Spleen (tissue), 11 donors: ENCODE measurements around the gene KCTD1. TPM values are rescaled to one million over a fixed set of nuclear protein-coding genes. Genes with fewer than 3 reads are reported as not detected.

Experiments
- DNase-seq: peaks from one replicate; pipeline ENCODE4 v3.0.0-alpha.2; 2020
- H3K27ac ChIP-seq, 8 donors: fragments of 200-600 bp; sonication (generic) in 7 of 8; 1 replicate in 4 of 8; 2 replicates in 4 of 8; pipeline versions ENCODE4 v1.5.0 to v1.8.0; 2016 to 2021; ENCODE audit warnings: inconsistent platforms in 4 of 8, mild to moderate bottlenecking in 4 of 8, moderate library complexity in 1 of 8
- H3K27me3 ChIP-seq, 7 donors: fragments of 200-600 bp; sonication (generic) in 6 of 7; replicated peaks in 1 of 7; 1 replicate in 4 of 7; 2 replicates in 3 of 7; pipeline versions ENCODE4 v1.5.0 to v1.8.0; 2016 to 2021; ENCODE audit warnings: inconsistent platforms in 3 of 7, mild to moderate bottlenecking in 1 of 7
- H3K36me3 ChIP-seq, 6 donors: fragments of 200-600 bp; sonication (generic) in 5 of 6; 1 replicate in 4 of 6; 2 replicates in 2 of 6; pipeline versions ENCODE4 v1.5.0 to v1.8.0; 2016 to 2021; ENCODE audit warnings: inconsistent platforms in 2 of 6
- H3K4me1 ChIP-seq, 6 donors: fragments of 200-600 bp; sonication (generic) in 5 of 6; 1 replicate in 3 of 6; 2 replicates in 3 of 6; pipeline versions ENCODE4 v1.5.0 to v1.8.0; 2016 to 2021; ENCODE audit warnings: inconsistent platforms in 3 of 6
- H3K4me3 ChIP-seq, 8 donors: fragments of 200-600 bp; sonication (generic) in 7 of 8; 1 replicate in 4 of 8; 2 replicates in 4 of 8; pipeline versions ENCODE4 v1.5.0 to v1.8.0; 2016 to 2021; ENCODE audit warnings: inconsistent platforms in 4 of 8, mild to moderate bottlenecking in 4 of 8, moderate library complexity in 2 of 8
- H3K9me3 ChIP-seq, 8 donors: fragments of 200-600 bp; sonication (generic) in 7 of 8; 1 replicate in 4 of 8; 2 replicates in 4 of 8; pipeline versions ENCODE4 v1.5.0 to v1.8.0; 2016 to 2021; ENCODE audit warnings: inconsistent platforms in 4 of 8
- CTCF ChIP-seq, 11 experiments: fragments of 200-600 bp in 7 of 11; fragments of 450-650 bp in 4 of 11; sonication (generic) in 4 of 11; IDR thresholded peaks in 8 of 11; conservative IDR thresholded peaks in 3 of 11; 1 replicate in 7 of 11; 2 replicates in 4 of 11; pipeline versions ENCODE4 v1.4.0 to v1.8.0; 2016 to 2021; ENCODE audit warnings: antibody characterized with exemption in 11 of 11, inconsistent platforms in 4 of 11, mild to moderate bottlenecking in 1 of 11
- POLR2A ChIP-seq, 3 donors: fragments of 450-650 bp; IDR thresholded peaks; one replicate each; pipeline ENCODE4 v1.5.1; 2017; ENCODE audit warnings: antibody characterized with exemption in 3 of 3, mild to moderate bottlenecking in 1 of 3
- POLR2AphosphoS5 ChIP-seq, 3 donors: sonication (generic); formaldehyde crosslinking; IDR thresholded peaks; one replicate each; pipeline ENCODE4 v1.5.1; 2017; ENCODE audit warnings: antibody characterized with exemption in 3 of 3
- WGBS, 5 donors: extraction: QIAGEN DNeasy Blood & Tissue Kit in 3 of 5; methylation state at CpG; one replicate each; pipeline versions ENCODE4 v1.1.5 to v1.1.7; 2013 to 2018; 5-methylcytosine and 5-hydroxymethylcytosine counted together
- intact Hi-C: fragments of 100-400 bp; cut with DNase I; formaldehyde crosslinking; loops from one replicate; pipeline ENCODE4 v1.15.0; 2023; ENCODE audit warnings: low total_unique reads
- polyA plus RNA-seq, 3 donors: library from polyadenylated mRNA; stranded (reverse); fragments of 200-250 nt; gene quantifications; one replicate each; pipeline ENCODE4 v1.2.1, GENCODE V29; 2013
- total RNA-seq, 7 donors: library from RNA; depleted of rRNA in 3 of 7; stranded (reverse); fragments of >200 nt in 3 of 7; fragmentation: NEBNext Ultra II Directional in 4 of 7; extraction: Animal tissue kit (Norgen Biotek cat#: 25700) in 4 of 7; gene quantifications; one replicate each; pipeline versions ENCODE4 v1.1.0 to v1.2.1, GENCODE V29; 2016 to 2021
- donor health status: healthy with polysubstance abuse.
- donor health status: DM: no; HTN: no; CAD: no; lungs with moderate emphysema.
- donor health status: DM: no; HTN: no; CAD: no.
- donor health status: Bipolar disorder and iron deficiency.
- donor health status: healthy.
- donor health status: DM: no; HTN: no; CAD: no.
- donor health status: DM: yes; HTN: yes; CAD: no.

KCTD1 gene
- total and polyA plus RNA-seq, 10 donors = 1.6 to 11.8 (median 6.6) TPM

- intact Hi-C loops = no loop called here
- TF ChIP-seq CTCF (IDR thresholded peaks at IDR 0.05 in 8 of 11, conservative IDR thresholded peaks at IDR 0.05 in 3 of 11) = no peak
- no peak for TF ChIP-seq POLR2A (IDR thresholded peaks at IDR 0.05)
- TF ChIP-seq POLR2AphosphoS5 (IDR thresholded peaks at IDR 0.05) = no peak
- DNase-seq = no peak
- Histone ChIP-seq H3K27me3 (no peaks in the 10 kb centered on the region), H3K36me3 (peaks cover 0 to 18% (median 0%) of the 10 kb centered on the region in 6 donors), H3K4me1 (no peaks in the 10 kb centered on the region), H3K4me3 (no peak overlapping the region), H3K9me3 (no peaks in the 10 kb centered on the region), H3K27ac (no peak overlapping the region)
- WGBS, 5 donors = 88 to 97% (median 93%) methylated on average over 4 of the region's 4 CpGs
Observed at GRCh38 chr18:26497866-26498265, 50.5 kb downstream of the KCTD1 start.

- no peak for DNase-seq
- intact Hi-C loops = no loop called here
- no peaks in the 10 kb centered on the region for H3K9me3 ChIP-seq
- H3K4me1 ChIP-seq = no peaks in the 10 kb centered on the region
- TF ChIP-seq POLR2AphosphoS5 (IDR thresholded peaks at IDR 0.05) (no peak), POLR2A (IDR thresholded peaks at IDR 0.05) (no peak), CTCF (IDR thresholded peaks at IDR 0.05 in 8 of 11, conservative IDR thresholded peaks at IDR 0.05 in 3 of 11) (no peak)
- peaks cover 0 to 18% (median 0%) of the 10 kb centered on the region in 6 donors for H3K36me3 ChIP-seq
- H3K27ac ChIP-seq = no peak overlapping the region
- H3K4me3 ChIP-seq = no peak overlapping the region
- WGBS, 5 donors = 83 to 94% (median 90%) methylated on average over 1 of the region's 1 CpG
- H3K27me3 ChIP-seq = no peaks in the 10 kb centered on the region
Observed at GRCh38 chr18:26496528-26496927, 51.8 kb downstream of the KCTD1 start.

GRCh38 chr18:26495287-26495686 is 53.1 kb downstream of the KCTD1 start:
- H3K27ac ChIP-seq = no peak overlapping the region
- no peak for TF ChIP-seq POLR2AphosphoS5 (IDR thresholded peaks at IDR 0.05)
- no peak for TF ChIP-seq CTCF (IDR thresholded peaks at IDR 0.05 in 8 of 11, conservative IDR thresholded peaks at IDR 0.05 in 3 of 11)
- TF ChIP-seq POLR2A (IDR thresholded peaks at IDR 0.05) = no peak
- no peaks in the 10 kb centered on the region for H3K9me3 ChIP-seq
- H3K4me1 ChIP-seq = no peaks in the 10 kb centered on the region
- intact Hi-C loops = no loop called here
- no peak overlapping the region for H3K4me3 ChIP-seq
- WGBS, 5 donors = 93 to 98% (median 95%) methylated on average over 5 of the region's 5 CpGs
- H3K27me3 ChIP-seq = no peaks in the 10 kb centered on the region
- peaks cover 0 to 20% (median 0%) of the 10 kb centered on the region in 6 donors for H3K36me3 ChIP-seq
- no peak for DNase-seq

- DNase-seq = no peak
- no peaks in the 10 kb centered on the region for H3K9me3 ChIP-seq
- TF ChIP-seq CTCF (IDR thresholded peaks at IDR 0.05 in 8 of 11, conservative IDR thresholded peaks at IDR 0.05 in 3 of 11) (no peak), POLR2AphosphoS5 (IDR thresholded peaks at IDR 0.05) (no peak)
- no peak overlapping the region for H3K4me3 ChIP-seq
- H3K4me1 ChIP-seq = no peaks in the 10 kb centered on the region
- peaks cover 0 to 15% (median 0%) of the 10 kb centered on the region in 6 donors for H3K36me3 ChIP-seq
- no peak overlapping the region for H3K27ac ChIP-seq
- intact Hi-C loops = no loop called here
- no peaks in the 10 kb centered on the region for H3K27me3 ChIP-seq
- WGBS, 5 donors = 76 to 91% (median 86%) methylated on average over 3 of the region's 3 CpGs
Observed at GRCh38 chr18:26493021-26493420, 55.3 kb downstream of the KCTD1 start.
